NCI-H1436 treated with DMSO at 0.1 percent for 48 hours (cell line): Measurements from ENCODE around the gene GATA2.

Experiments used
- DNase-seq: peaks from one replicate; lab custom pipeline; 2025; lab: John Stamatoyannopoulos, UW

The GATA2 gene

GRCh38 chr3:128433837-128434165 is 59.2 kb downstream of the GATA2 start:
- no peak for DNase-seq

DNA sequence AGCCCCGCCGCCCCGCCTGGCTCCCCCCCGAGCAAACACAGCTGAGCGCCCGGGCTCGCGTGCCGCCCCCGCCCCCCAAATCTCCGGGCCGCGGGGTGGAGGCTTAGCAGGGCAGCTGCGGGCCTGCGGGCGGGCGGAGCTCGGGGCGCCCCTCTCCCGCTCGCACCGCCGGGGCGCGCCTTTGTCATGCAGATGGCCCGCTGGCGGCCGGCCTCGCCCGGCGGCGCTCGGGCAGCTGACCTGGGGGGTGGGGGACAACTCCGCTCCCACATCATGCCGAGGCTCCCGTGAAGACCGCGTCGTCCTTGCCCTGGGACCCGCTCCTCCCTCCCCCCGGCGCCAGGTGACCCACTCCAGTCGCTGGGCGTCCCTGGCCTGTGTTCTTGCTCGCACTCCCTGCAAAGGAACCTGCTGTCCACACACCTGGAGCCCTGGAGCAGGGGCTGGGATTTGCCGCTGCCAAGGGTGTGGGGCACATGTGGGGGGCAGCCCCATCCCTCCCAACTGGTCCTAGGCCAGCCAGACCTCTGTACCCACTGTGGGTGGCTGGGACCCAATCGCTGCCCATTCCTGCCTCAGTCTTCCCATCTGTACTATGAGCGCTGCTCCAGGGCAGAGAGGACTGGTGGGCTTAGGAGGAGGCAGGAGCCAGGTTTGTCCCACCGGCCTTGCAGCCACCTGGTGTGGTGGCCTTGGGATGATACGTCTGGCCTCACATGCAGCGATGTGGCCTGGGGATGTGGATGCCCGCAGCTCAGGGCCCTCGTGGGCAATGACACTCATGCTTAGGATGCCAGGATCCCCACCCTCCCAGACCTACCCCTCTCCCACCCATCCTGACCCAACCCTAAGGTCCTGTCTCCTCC is 59.8 kb downstream of the GATA2 start:
- no peak for DNase-seq

DNA sequence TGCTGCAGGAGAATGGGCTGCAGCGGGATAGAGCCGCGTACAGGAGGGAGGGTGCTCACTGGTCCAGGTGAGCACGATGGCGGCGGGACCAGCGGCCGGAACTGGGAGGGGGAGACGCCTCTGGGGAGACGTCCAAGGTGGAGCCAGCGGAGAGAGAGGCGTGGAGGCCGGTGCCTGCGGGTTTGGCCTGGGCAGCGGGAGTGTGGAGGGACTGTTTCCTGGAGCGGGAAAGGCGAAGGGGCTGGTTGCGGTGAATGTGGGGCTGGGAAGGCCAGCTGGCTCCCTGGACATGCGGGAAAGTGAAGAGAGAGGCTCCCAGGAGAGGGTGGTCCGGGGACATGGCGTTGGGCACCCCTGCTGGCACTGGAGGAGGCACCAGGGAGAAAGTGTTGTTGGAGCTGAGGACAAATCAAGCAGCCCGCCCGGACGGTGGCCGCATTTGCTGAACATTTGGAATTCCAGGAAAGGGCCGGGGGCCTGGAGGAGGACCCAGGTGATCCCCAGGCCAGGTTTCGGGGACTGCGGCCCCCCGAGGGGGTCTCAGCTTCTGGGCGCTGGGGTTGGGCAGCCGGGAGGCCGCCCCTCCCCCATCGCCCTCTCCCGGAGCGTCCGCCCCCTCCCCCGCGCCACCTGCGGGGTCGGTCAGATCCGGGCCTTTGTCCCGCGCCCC is 60.6 kb downstream of the GATA2 start:
- no peak for DNase-seq

DNA sequence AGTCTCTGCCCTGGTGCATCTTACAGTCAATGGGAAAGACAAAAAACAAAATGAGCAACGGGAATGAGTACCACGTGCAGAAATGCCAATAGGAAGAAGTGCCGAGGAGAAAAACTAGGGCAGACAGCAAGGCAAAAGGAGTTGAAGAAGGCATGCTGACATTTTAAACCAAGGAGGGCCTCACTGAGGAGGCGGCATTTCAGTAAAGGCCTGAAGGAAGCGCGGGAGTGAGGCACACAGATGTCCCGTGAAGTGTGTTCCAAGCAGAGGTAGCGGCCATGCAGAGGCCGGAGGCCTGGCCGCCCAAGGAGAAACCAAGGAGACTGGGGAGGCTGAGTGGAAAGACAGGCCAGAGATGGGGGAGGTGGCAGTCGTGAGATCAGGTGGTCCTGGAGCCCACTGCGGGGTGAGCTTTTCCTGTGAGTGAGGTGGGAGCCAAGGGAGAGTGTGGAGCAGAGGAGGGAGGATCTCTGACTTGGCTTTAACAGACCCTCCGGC is 61.1 kb downstream of the GATA2 start:
- DNase-seq = no peak

DNA sequence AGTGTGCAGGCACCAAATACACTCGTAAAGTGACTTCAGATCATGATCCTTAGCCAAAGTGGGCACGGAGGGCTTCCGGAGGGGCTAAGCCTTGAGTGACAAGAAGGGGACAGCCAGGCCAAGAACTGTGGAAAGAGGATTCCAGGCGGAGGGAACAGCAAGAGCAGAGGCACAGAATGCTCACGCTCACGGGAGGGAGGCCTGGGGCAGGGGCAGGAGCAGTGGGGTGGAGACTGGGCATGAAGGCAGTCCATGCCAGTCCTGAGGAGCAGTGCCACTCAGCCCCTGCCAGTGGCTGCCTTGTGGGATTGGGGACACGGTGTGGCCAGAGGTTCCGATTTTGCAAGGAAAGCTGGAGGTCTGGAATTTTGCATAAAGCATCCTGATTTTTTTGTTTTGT is 62.3 kb downstream of the GATA2 start:
- DNase-seq = no peak

GRCh38 chr3:128430301-128430700 is 62.7 kb downstream of the GATA2 start:
- DNase-seq = no peak

GRCh38 chr3:128429751-128430150 is 63.2 kb downstream of the GATA2 start:
- DNase-seq = no peak
